SU-DHL-6 (cell line): ENCODE data around the gene IRGM.

Experiments used
- EZH2phosphoT487 ChIP-seq: fragments of 200-600 bp; sonication (generic), shearing (Covaris generic); conservative IDR thresholded peaks from 2 replicates; pipeline ENCODE4 v1.6.1; 2018; ENCODE audit warnings: mild to moderate bottlenecking, antibody characterized with exemption, low read length, moderate library complexity, mixed read lengths
- TF ChIP-seq, protein P1 (sequence below): fragments of 200-600 bp; sonication (generic); IDR thresholded peaks from one replicate; pipeline ENCODE4 v1.5.1; 2017; ENCODE audit warnings: antibody characterized with exemption, mild to moderate bottlenecking, low read length, moderate library complexity; ENCODE audit not compliant: insufficient read depth, poor library complexity, severe bottlenecking

DNA sequence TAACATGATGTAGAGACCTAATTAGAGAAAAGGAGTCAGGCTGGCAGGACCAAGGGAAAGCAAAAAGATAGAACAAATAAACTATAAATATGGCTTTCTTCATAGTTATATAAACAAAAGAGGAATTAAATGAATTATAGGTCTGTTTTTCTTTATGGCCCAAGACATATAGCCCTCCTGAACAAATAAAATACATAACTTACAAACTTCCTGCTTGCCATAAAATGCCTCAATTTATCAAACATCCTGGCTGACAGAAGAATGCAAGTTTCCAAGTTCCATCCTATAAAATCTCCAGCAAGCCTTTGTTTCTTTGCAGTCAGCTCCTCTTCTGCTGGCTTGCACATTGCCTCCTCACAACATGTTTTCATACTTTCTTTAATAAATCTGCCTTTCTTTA is 31.3 kb upstream of the IRGM start:
- TF ChIP-seq, protein P1, sequence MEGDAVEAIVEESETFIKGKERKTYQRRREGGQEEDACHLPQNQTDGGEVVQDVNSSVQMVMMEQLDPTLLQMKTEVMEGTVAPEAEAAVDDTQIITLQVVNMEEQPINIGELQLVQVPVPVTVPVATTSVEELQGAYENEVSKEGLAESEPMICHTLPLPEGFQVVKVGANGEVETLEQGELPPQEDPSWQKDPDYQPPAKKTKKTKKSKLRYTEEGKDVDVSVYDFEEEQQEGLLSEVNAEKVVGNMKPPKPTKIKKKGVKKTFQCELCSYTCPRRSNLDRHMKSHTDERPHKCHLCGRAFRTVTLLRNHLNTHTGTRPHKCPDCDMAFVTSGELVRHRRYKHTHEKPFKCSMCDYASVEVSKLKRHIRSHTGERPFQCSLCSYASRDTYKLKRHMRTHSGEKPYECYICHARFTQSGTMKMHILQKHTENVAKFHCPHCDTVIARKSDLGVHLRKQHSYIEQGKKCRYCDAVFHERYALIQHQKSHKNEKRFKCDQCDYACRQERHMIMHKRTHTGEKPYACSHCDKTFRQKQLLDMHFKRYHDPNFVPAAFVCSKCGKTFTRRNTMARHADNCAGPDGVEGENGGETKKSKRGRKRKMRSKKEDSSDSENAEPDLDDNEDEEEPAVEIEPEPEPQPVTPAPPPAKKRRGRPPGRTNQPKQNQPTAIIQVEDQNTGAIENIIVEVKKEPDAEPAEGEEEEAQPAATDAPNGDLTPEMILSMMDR, result no peak
- no peak for TF ChIP-seq EZH2phosphoT487
